Mucosa of gallbladder (tissue), 1 donor: ENCODE results near the gene STON2. TPM values are rescaled to one million over a fixed set of nuclear protein-coding genes. Genes with fewer than 3 reads are reported as not detected.

Source experiments
- DNase-seq: peaks from one replicate; pipeline ENCODE4 v3.0.0-alpha.2; 2020; ENCODE audit warnings: low spot score
- total RNA-seq: library from RNA; stranded (reverse); gene quantifications from one replicate; pipeline ENCODE4 v1.2.1, GENCODE V29; 2021
- donor health status: DM: no; HTN: no; CAD: no.

STON2 gene
- total RNA-seq, 1 donor from 2014 or later = 41.3 TPM

DNA sequence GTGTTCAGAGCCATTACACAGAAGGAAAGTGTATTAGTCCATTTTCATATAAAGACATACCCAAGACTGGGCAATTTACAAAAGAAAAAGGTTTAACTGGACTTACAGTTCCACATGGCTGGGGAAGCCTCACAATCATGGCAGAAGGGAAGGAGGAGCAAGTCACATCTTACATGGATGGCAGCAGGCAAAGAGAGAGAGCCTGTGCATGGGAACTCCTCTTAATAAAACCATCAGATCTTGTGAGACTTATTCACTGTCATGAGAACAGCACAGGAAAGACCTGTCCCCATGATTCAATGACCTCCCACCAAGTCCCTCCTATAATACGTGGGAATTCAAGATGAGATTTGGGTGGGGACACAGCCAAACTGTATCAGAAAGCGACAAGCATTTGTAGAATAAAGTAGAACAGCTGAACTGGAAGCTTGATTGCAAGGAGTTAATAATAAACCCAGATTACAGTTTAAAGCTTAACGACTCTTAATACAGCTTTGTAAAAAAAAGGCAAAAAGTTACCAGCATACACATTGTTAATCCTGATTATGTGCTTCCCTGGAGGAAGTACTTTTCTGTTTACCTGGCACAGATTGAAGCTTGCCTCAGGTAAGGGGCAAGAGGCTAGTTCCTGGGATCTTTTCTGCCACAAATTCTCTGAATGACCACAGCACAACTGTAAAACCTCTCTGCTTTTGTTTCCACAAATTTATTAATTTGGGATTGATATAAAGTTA lies 18.1 kb upstream of the STON2 start:
- DNase-seq = no peak

DNA sequence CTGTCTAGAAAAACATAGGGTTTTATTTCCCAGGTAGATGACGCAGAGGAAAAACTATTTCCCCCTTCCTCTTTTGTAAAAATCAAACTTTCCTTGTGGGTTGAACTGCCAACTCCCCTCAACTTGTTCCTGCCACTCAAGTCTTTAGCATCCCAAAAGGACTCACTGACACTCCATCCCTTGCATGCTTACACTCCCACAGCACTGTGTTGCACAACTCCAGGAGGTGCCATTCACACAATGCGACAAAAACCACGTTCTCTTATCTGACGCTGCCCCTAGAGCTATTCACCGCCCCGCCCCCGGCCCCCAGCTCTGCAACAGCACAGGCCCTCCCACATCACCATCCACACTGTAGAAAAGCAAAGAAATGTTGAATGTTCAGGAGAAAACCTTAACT lies 16.9 kb upstream of the STON2 start:
- DNase-seq = no peak

DNA sequence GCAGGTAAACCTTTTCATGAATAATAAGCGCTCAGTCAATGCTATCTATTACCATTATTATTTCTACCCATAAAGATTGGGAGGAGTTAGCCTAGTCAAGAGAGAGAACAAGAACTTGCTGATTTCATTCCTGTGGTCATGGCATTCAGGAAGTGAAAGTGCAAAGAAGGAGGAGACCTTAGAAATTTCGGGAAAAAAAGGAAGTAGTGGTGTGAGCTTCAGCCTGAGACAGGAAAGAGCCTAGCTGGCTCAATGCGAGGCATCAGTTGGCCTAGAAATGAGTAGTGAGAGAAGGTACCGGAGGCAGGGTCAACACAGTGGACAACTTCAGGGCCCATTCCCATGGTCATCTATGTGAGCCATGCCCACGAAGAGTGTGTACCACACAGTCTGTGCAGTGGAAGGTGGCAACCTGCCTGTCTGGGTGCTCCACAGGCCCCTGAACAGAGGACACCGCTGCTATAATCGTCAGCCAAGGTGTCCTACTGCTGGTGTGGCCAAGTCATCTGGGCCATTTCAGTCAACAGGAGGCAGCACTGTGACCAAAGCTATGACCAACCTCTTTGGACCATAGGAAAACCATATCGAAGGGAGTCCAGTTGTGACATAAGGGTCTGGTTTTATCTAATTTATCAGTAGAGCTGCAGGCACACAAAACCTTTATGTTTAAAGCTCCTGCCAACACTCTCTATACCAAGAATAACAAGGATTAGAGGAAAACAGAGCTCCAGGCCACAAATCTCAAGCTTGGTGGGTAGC lies 16.2 kb upstream of the STON2 start:
- no peak for DNase-seq

DNA sequence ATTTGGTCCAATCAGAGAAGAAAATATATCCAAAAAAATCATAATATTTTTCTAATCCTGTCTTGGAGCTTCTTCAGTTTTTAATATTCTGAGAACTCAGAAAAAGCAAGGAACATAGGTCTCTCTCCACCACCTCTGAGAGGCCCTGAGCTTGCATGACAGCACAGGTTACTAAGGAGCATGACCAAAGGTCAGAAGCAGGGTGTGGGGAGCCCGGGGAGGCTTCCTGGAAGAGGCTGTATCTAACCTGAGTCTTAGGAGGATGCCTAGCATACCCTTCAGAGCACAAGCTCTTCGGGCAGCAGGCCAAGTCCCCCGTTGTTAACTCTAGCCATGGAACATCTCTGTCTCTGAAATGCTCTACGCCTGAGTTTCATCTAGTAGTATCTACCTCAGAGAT lies 15.7 kb upstream of the STON2 start:
- DNase-seq = no peak

DNA sequence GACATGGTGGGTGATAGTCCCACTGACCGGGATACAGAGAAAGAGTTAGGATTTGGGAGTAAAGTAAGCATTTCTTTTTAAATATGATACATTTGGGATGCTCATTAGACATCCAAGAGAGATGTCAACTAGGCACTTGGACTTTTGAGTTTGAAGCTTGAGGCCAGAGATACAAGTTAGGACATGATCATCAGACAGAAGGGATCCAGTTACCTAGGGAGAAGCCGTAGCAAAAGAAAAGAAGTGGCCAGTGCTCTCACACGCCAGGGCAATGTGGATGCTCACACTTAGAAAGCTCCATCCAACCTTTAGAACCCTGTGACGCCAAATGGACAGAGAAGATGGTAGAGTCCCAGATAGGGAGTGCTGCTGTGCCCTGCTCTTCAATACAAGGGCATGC lies 14.0 kb upstream of the STON2 start:
- DNase-seq = no peak

DNA sequence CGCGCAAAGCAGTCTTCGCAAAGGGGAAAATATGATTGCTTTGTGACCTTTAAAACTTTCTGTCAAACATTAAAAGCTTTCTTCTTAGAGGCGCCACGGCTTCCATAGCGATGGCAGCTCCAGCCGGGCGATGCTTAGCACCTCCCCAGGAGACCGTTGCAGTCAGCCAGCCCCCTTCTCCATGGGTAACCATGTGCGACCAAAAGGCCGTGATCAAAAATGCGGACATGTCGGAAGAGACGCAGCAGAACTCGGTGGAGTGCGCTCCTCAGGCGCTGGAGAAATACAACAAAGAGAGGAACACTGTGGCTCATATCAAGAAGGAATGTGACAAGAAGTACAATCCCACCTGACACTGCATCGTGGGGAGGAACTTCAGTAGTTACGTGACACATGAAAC lies 12.7 kb upstream of the STON2 start:
- no peak for DNase-seq

DNA sequence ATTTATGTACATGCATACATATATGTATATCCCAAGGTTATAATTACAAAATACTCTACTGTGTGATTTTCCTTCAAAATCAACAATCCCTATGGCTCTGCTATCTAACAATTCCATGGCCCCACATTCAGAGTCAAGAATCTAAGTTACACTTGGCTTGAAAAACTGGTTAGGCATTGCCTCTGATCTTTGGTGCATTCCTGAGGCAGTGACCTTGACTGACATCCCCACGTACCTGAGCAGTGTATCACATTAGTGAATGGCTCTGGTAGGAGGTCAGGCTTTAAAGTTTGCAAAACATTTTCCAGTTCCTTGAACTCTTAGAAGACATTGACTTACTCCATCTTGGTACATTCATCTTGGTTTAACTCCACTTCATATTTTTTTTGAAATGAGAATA lies 8.5 kb upstream of the STON2 start:
- DNase-seq = no peak

DNA sequence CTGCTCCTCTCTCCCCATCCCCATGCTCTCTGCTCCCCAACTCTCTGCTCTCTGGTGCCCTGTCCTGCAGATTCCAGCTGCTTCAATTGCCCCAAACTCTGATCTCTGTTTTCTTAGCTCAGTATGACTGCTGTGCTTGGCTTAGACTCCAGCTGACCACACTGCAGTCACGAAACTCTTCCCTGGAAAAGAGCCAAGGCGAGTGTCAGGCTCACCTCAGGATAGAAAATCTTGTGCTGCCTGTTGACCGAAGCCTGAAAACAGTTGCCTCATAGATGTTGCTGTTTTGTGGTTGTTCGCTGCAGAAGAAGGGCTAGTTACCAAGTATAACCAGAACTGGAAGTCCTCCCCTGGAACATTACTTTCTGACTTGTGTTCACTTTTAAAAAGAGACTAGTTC lies 6.7 kb upstream of the STON2 start:
- peak; percentile 26 for DNase-seq

DNA sequence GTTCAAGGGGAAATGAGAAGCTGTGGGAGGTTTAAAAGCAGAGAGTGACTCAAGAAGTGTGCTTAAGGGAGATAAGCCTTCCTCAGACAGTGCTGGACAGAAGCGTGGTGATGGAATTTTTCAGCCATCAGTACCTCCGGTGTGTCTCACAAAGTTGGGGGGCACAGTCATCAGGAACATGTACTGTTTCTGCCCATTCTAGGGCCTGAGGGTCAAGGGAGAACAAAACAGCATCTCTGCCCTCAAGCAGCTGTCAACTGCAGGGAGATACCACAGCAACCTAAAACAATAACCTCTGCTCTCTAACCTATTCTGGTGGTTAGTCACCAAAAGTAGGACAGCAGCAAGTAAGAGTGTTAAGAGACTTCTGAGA lies 2.0 kb upstream of the STON2 start:
- no peak for DNase-seq

DNA sequence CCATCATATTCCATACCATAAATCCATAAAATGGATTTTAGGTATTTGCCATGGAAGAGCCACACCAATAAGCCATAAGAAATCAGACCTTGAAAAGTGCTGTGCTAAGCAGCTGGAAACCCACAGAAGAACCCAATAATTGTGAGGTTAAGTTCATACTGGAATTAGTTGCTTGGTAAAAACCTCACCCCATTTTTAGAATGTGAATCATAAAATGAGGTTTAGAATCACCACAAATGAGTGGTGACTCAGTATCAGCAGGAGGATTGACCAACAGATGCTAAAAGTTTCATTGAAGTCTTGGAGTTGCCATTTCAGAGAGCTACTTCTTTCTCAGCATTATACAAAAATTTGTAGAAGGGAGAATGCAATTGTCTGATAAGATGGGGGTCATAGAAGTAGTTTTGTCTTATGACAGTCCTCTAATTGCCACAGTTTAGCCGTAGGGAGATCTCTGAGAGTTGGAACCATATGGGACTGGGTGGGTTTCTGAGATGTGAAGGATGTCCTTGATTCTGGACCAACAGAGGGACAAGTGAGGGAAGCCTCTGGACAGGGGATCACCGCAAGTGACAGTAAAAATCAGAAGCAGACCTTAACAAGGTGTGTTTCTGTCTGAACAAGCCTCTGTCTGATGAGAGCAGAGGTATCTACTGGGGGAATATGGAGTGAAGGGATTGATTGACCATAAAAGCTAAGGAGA lies 1.4 kb upstream of the STON2 start:
- DNase-seq = no peak

DNA sequence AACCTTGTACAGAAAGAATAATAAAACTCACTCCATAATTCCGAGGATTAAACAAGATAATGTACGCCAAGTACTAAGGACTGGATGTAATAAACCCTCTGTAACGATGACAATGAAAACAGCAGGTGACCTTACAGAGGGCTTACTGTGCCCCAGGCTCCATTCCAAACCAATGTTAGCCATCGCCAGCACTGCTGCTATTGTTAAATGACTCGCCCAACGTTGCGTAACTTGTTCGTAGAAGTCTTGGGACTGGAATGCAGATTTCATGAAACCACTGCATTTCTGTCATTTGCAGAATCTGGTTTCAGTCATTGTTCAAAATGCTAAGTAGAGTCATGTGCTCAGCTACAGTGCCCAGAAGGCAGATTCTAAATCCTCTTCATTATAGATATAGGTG lies 728 bp upstream of the STON2 start:
- peak; percentile 60 for DNase-seq

DNA sequence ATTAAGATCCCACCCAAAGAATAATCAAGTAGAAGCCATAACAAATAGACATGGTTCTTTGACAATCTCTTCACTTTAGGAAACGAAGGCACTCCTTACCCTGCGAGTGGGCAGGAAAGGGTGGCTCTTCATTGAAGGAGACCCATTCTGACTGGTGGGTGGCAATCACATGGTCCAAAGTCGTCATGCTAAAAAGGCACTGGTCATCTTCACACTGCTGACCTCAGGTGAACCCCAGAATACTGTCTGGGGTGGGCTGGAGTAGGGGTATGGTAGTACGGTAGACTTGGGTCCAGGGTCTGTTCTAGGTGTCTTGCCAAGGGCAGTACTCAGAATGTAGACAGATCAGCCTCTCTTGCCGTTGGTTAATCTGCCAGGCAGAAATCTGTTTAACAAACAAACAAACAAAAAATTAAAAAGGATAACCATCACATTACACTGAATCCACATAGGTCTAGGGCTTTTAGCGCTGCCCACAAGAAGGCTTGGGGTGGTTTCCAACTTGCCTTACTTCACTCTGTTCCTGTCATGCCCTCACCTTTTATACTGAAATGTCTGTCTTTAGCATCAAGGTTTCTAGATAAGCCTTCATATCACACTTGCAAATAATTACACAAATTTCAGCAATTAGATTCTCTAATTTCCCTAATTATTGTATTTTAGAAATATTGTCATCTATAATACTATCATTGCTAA lies 1.8 kb downstream of the STON2 start:
- DNase-seq = no peak

DNA sequence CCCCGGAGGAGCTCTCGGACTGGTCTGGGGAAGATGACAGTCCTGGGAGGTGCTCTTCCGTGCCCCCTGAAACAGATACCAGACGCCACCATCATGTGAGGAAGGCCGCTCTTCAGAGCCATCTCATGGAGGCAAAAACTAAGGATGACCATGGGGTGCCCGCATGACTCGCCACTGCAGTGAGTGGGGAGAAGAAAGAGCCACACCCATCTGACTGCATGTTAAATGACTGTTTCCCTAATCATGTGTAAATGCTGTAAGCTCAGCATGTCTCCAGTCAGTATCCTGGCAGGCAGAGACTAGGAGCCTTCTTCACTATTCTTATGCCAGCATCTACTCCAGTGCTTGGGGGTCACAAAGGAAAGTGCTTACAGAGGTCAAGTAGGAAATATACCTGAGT lies 4.0 kb downstream of the STON2 start:
- no peak for DNase-seq

DNA sequence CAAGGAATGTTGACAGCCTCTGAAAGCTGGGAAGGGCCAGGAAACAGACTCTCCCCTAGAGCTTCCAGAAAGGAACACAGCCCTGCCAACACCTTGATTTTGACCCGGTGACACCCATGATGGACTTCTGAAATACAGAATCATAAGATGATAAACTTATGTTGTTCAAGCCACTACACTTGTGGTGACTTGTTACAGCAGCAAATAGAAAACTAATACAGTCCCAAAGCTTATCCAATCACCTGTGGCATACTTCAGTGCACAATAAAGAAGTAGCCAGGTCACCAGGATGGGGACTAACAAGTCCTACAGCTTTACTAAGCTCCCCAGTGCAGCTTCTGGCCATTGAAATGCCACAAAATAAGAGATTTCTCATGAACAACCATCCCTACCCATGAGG lies 5.4 kb downstream of the STON2 start:
- no peak for DNase-seq

DNA sequence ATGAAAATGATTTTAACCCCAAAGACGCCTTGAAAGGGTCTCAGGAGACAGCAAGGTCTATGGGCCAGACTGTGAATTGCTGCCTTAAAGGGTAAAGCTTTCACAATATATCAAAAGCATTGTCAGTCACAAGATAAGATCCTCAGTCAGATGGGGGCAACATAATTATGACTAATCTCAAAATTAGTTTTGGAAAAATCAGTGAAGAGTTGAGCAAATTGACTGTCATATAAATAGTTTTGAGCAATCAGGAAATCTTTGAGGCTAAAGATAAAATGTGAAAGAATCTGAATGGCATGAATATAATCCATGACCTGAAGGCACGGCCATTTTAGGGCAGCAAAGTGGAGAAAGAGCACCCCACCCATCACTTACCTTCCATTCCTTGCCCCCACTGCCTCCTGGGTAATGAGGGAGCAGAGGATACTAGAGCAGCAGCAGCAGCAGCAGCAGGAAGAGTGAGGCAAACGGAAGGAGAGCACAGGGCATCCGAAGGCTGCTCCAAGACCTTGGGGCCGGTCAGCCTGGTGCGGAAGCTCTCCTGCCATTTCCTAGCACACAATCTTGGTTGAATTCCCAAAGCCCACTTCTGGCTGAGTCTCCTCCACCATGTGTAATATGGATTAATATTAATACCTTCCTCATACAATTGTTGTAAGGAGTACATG lies 7.0 kb downstream of the STON2 start:
- DNase-seq = no peak

DNA sequence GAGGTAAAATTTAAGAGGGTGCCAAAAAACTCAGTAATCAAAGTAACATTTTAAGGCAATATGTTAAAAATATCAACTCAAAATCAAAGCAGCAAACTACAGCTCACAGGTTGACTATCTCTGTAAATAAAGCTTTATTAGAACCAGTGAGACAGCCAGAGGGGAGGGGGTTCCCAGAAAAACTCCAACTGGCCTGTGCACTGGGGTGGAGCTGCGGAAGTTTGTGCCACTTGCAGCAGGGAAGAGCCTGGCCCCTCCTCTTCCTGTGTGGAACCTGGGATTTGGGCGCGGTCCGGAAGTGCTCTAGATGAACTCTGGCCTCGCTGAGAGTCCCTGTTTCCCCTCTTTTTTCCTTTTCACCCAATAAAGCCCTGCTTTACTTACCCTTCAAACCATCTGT lies 8.1 kb downstream of the STON2 start:
- DNase-seq = no peak

DNA sequence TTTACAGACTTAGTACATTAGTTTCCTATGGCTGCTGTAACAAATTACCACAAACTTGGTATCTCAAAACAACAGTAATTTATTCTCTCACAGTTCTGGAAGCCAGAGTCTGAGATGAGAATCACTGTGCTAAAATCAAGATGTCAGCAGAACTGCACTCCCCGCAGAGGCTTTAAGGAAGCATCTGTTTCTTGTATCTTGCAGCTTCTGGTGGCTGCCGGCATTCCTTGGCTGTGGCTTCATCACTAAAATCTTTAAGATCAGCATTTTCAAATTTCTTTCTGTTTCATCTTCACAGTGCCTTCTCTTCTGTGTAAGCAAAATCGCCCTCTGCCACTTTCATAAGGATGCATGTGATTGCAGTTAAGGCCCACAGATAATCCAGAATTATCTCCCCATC lies 9.4 kb downstream of the STON2 start:
- no peak for DNase-seq

DNA sequence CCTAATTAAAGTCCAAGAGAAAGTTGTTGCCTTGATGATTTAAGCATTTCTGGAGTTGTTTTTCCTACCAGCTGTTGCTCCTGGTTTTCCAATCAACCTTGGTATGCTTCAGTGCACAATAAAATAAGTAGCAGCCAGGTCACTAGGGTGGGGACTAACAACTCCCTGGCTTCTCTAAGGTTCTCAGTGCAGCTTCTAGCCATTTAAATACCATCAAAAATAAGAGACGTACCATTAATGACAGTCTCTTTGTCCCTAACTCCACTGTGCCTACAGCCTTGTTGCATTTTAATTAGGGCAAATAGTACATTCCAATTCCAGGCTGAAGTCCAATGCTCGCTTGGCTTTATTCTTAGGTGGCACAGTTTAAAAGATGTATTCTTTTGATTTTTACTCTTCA lies 11.8 kb downstream of the STON2 start:
- no peak for DNase-seq

DNA sequence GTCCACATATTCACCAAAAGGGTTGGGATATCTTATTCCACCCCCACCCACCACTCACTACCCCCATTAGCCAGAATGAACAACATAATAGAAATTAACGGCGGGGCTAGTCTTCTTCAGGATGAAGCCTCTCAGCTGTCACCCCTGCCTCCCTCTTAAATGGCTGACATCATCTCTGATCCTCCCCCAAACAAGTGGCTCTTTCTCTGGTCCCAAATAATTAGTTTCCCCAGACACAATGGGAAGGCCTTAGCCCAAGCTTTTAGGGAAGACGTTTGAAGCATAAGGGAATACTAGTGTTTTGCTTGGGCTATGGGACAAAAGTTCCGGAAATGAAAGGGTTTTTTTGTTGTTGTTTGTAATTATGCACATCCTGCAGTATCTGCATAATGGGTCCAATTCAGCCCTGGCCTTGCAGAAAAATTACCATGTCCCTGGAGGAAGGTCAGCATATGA lies 13.8 kb downstream of the STON2 start:
- DNase-seq = no peak

DNA sequence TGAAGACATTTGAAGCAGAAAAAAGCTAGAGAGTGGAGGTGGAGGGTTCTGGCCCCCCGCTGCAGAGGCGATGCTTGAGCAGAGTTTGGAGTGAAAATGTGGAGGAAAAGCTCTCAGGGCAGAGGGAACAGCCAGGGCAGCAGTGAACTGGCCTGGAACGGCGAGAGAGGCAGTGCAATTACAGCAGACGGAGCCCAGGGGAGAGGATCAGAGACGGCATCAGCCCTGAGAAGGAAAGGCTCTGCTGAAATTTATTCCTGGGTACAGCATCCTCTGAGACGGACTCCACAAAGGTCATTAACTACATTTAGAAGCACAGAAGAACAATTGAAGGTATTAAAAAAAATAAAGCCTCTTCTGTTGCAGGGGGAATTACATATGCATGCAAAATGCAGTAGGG lies 14.2 kb downstream of the STON2 start:
- DNase-seq = no peak

DNA sequence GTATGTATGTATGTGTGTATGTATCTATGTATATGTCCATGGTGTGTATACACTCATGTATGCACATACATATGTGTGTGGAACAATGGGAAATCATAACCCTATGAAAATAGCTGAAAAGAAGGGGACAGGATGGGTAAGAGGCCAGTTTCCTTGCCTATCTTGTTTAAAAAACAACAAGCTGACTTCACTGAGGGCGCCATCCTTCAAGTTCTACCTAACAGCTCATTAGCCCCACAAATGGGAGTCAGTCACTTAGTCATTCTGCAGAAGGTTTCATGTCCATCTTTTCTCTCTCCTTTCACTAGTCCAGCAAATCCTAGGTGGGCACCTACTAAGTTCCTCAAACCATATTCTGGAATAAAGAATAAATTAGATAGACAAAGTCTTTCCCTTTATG lies 14.7 kb downstream of the STON2 start:
- no peak for DNase-seq

DNA sequence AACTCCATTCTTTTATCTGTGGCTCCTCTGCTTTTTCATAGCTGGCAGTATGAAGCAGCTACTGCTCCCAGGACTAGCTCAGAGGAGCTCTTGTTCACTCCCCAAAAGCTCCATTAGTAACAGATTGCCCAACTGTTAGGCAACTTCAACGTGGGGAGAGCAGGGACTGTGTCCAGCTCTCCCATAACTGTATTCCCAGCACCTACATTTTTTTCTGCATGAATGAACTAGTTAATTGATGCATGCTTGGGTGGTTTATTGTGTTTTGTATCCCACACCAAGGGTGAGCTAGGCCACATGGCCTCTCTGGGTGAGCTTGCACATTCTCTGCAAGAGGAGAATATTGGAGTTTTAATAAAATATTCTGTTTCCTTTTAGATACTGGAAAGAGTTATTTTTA lies 15.2 kb downstream of the STON2 start:
- no peak for DNase-seq
